Fibroblast of villous mesenchyme (primary cell): ENCODE measurements around the gene AIFM3. TPM values are rescaled to one million over a fixed set of nuclear protein-coding genes. Genes with fewer than 3 reads are reported as not detected.

Source experiments
- DNase-seq: peaks from one replicate; pipeline ENCODE4 v3.0.0-alpha.2; 2010; ENCODE audit warnings: low read depth
- H3K4me3 ChIP-seq: 2 replicates; pipeline ENCODE4 v1.5.1; 2011; ENCODE audit warnings: low read depth, mild to moderate bottlenecking, low read length
- total RNA-seq: library from RNA; depleted of rRNA; stranded (reverse); fragments of >200 nt; gene quantifications from 2 replicates; pipeline ENCODE4 v1.2.3, GENCODE V29; 2012
- TF ChIP-seq, protein P1 (sequence below): IDR thresholded peaks from 2 replicates; pipeline ENCODE4 v1.5.1; 2012; ENCODE audit warnings: low read depth, mild to moderate bottlenecking, low read length; ENCODE audit not compliant: insufficient read depth

AIFM3 gene
- total RNA-seq, 1 donor = 0.43 TPM

GRCh38 chr22:20972933-20973577 lies 6.0 kb downstream of the AIFM3 start:
- no peak overlapping the region for H3K4me3 ChIP-seq
- no peak for DNase-seq
- TF ChIP-seq, protein P1, sequence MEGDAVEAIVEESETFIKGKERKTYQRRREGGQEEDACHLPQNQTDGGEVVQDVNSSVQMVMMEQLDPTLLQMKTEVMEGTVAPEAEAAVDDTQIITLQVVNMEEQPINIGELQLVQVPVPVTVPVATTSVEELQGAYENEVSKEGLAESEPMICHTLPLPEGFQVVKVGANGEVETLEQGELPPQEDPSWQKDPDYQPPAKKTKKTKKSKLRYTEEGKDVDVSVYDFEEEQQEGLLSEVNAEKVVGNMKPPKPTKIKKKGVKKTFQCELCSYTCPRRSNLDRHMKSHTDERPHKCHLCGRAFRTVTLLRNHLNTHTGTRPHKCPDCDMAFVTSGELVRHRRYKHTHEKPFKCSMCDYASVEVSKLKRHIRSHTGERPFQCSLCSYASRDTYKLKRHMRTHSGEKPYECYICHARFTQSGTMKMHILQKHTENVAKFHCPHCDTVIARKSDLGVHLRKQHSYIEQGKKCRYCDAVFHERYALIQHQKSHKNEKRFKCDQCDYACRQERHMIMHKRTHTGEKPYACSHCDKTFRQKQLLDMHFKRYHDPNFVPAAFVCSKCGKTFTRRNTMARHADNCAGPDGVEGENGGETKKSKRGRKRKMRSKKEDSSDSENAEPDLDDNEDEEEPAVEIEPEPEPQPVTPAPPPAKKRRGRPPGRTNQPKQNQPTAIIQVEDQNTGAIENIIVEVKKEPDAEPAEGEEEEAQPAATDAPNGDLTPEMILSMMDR = no peak

DNA sequence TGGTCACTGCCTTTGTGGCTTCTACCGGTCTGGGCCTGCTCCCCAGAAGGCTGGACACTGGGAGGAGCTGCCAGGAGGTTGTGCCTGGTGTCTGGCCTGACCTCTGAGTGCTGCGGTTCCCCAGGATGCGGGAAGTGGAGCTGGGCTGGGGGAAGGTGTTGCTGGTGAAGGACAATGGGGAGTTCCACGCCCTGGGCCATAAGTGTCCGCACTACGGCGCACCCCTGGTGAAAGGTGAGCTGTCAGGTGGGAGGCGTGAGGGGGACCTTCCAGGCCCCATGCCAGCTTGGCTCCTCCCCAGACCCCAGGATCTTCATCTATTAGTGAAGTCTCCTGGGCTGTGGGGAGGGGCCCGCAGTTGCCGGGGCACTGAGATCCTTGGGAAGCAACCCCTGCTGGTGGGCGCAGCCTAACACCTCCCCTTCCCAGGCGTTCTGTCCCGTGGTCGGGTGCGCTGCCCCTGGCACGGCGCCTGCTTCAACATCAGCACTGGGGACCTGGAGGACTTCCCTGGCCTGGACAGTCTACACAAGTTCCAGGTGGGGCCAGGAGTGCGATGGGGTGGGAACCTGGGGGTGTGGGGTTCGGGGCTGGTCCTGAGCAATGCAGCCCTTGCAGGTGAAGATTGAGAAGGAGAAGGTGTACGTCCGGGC lies 6.7 kb downstream of the AIFM3 start:
- no peak overlapping the region for H3K4me3 ChIP-seq
- DNase-seq = no peak
- TF ChIP-seq, protein P1 = no peak

DNA sequence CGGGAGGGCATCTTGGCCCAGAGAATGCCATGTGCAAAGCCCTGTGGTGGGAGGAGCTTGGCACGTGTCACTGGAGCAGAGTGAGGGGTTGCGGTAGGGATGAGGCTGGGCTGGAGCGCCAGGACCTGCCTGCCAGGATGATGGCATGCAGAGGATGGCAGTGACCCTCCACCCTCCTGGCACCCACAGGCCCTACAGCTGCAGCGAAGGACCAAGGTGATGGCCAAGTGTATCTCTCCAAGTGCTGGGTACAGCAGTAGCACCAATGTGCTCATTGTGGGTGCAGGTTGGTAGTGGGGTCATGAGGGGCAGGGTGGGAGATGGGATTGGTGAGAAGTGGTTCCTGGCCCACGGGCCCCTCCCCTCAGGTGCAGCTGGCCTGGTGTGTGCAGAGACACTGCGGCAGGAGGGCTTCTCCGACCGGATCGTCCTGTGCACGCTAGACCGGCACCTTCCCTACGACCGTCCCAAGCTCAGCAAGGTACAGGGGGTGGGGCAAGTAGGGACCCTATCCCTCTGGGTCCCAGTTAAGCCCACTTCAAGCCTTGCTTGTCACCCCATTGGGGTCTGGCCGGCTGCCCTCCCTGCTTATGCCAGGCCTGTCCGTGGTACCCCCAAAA lies 7.4 kb downstream of the AIFM3 start:
- TF ChIP-seq, protein P1 = no peak
- no peak for DNase-seq
- no peak overlapping the region for H3K4me3 ChIP-seq

DNA sequence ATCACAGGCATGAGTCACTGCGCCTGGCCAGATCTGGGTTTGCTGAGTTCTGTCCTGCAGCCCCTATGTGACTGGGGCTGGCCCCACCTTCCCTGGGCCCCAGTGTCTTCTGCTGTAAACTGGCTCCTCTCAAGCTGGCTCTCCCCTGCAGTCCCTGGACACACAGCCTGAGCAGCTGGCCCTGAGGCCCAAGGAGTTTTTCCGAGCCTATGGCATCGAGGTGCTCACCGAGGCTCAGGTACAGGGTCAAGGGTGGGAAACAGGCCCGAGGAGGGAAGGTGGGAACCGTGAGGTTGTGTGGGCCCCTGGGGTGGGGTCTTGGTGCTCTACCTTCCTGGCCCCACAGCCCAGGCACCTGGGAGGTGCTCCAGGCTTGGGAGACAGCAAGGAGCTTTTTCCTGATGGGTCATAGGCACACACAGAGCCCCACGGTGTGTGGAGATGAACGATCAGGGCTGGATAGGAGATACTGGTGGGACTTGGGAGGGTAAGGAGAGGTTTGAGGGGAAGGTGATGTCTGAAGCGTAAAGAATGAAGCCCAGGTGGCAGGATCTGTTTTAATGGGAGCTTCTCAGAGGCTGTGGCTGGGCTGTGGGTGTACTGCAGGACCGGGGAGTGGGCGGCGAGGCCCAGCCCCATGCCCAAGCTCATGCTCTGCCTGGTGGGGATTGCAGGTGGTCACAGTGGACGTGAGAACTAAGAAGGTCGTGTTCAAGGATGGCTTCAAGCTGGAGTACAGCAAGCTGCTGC lies 8.7 kb downstream of the AIFM3 start:
- TF ChIP-seq, protein P1 = no peak
- DNase-seq = no peak
- no peak overlapping the region for H3K4me3 ChIP-seq

- TF ChIP-seq, protein P1 = no peak
- DNase-seq = no peak
- no peak overlapping the region for H3K4me3 ChIP-seq
These were observed 9.3 kb downstream of the AIFM3 start for GRCh38 chr22:20976291-20976877.

GRCh38 chr22:20977019-20977418 lies 10.0 kb downstream of the AIFM3 start:
- no peak overlapping the region for H3K4me3 ChIP-seq
- TF ChIP-seq, protein P1 = no peak
- no peak for DNase-seq
